GM19395 (cell line): ENCODE measurements around the gene LASP1NB.

Experiments used
- ATAC-seq: cut with Tn5 transposase; IDR thresholded peaks from one replicate; pipeline ENCODE4 v1.9.1; 2021; ENCODE audit warnings: mild to moderate bottlenecking, moderate library complexity; ENCODE audit not compliant: unreplicated experiment

Gene LASP1NB

DNA sequence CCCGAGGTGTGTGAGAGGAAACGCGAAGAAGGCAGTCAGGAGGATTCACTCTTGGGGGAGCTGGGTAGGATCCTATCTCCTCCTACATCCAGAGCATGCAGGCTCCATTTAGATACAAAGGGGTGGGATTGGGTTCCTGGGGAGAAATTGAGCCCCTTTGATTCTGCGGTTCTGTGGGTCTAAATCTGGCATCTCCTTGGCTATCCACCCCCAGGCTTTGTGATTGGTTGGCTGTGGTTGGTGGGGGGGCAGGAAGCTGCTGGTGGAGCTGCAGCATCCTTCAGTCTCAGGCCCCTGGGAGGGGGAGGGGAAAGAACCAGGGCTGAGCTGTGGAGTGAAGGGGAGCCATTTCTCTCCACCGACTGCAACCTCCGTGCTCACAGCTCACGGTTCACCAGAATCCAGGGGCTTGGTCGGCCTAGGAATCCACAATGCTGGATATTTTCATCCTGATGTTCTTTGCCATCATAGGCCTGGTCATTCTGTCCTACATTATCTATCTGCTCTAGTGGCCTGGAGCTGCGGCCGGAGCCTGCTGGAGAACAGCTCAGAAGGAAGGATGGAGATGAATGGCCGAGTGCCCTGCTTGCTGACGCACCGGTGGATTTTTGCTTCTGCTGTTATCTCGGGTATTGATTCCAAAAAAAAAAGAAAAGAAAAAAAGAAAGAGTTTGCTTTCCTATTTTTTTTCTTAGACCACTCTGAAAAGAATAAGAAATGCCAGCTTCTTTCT lies at the start of gene LASP1NB:
TSS of gene LASP1NB (plus strand) at position 352 of the 733 bp plus-strand sequence.
- ATAC-seq, result no peak

DNA sequence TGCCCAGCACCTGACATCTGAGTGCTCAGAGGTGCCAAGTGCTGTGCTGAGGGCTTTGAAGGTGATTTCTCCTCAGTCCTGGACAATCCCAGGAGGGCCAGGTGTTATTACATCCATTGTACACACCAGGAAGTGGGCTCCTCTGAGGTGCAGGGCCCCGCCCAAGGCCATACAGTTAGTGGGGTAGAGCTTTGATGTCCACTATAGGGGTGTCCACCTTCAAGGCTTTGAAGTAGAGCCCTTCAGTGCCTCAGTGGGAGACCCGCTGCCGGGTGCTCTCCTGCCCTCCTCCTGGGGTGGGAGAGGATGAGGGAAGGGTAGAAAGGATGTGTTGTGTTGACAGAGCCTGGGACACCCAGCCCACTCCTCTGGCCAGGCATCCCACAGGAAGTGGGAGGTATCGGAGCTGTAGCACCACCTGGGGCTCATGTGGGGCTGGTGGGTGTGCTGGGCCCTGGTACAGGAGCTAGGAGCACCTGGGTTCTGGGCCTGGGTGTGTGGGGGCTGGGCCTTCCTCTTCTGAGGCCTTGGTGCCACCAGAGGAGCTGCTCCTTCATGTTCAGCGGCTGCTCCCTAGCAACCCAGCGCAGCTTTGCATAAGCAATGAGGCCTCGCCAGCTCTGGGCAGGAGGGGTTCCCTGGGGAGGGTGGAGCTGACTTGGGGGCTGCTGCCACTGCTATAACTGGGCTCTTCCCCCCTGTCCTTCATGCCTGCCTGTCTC lies 48.1 kb upstream of the LASP1NB start:
- ATAC-seq, result no peak

GRCh38 chr17:38879878-38880665 lies 45.3 kb upstream of the LASP1NB start:
- ATAC-seq, result no peak

DNA sequence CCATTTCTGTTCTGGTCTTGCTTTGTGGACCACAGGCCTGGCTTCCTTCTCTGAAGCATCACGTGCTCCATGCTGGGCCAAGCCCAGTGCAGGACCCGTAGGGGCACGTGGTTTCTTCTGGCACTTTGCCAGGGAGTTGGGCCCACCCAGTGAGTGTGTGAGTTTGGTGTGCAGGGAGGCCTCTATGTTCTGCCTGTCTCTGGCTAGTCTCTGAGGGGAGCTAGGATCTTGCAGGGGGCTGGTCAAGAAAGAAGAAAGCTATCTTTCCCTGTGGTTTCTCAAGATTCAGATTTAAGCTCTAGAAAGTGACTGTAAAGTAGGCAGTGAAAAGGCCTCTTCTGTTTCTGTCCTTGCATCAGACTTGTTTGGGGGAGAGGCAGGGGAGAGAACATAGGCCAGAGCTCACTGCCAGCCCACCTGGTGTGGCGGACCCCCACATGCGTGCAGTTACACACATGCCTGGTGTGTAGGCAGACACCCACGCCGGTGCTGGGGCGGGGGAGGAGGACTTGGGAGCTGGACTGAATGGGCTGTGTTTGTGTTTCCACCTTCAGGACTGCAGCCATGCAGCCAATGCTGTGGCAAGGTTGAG lies 43.7 kb upstream of the LASP1NB start:
- no peak for ATAC-seq

DNA sequence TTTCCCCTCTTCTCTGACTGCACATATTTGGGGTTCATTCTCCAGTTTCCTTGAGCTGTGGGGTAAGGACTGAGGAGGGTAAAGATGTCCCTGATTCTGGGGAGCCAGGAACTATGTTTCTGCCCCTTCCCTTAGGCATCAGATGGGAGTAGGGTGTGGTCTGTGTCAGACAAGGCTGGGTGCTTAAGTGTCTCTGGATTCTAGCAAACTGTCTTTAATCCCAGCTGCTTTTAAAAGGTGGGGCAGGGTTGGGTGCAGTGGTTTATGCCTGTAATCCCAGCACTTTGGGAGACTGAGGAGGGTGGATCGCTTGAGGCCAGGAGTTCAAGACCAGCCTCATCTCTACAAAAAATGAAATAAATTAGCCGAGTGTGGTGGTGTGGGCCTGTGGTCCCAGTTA lies 42.5 kb upstream of the LASP1NB start:
- no peak for ATAC-seq

GRCh38 chr17:38883592-38884526 lies 41.6 kb upstream of the LASP1NB start:
- no peak for ATAC-seq

GRCh38 chr17:38885044-38885727 lies 40.2 kb upstream of the LASP1NB start:
- no peak for ATAC-seq

DNA sequence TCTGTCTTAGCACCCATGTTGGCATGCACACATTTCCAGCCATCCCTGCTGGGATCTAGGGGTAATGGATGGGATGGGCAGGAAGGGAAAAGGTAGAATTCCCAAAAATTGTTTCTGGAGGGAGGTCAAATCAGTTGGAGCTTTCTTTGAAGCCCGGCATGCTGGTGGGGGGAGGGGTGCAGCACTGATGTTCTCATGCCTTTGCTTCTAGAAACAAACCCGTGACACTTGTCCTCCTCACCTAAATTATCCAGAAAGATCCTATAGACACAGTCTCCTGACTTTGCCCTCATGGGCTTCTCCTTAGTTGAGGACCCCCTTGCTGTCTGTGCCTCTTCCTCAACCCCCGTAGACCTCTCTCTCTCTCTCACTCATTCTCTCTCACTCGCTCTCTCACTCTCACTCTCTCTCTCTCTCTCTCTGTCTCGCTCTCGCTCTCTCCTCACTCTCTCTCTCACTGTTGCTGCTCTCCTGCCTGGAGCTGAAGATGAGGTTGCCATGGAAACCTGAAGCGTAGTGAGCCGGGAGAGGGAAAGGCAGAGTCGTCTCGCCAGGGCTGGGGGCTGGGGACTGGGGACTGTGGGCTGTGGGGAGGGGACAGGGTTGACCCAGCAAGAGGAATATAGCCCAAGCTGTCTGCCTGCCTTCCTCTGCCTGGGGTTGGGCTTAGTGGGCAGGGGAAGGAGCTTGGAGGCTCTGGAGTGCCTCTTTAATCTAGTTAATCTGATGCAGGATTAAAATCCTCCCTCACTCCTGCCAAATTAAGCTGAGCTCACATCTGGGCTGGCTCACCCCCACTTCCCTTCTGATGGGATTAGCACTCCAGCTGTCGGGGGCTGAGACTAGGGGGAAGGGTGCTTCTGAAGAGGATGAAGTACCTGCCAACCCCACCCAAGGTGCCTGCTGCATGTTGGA lies 39.4 kb upstream of the LASP1NB start:
- no peak for ATAC-seq

DNA sequence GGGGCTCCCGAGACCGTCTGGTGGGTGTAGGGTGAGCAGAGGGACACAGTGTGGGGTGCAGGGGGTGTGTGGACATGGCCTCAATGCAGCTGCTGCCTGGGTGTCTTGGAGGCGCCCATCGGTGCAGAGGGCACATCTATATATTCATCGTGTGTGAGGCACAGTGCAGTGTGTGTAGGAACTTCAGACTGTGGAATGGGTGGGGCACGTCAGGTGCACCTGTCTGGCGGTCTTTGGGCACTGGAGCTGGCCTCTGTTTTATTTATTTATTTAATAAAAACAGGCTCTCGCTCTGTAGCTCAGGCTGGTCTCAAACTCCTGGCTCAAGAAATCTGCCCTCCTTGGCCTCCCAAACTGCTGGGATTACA lies 38.8 kb upstream of the LASP1NB start:
- no peak for ATAC-seq

GRCh38 chr17:38888842-38889241 lies 36.6 kb upstream of the LASP1NB start:
- no peak for ATAC-seq

GRCh38 chr17:38889745-38890409 lies 35.5 kb upstream of the LASP1NB start:
- no peak for ATAC-seq

- no peak for ATAC-seq
These were observed 35.0 kb upstream of the LASP1NB start for GRCh38 chr17:38890410-38890746.

- no peak for ATAC-seq
These were observed 34.0 kb upstream of the LASP1NB start for GRCh38 chr17:38891441-38891840.

GRCh38 chr17:38892083-38892482 lies 33.3 kb upstream of the LASP1NB start:
- no peak for ATAC-seq

GRCh38 chr17:38892620-38893019 lies 32.8 kb upstream of the LASP1NB start:
- no peak for ATAC-seq

- no peak for ATAC-seq
These were observed 32.3 kb upstream of the LASP1NB start for GRCh38 chr17:38893113-38893512.

DNA sequence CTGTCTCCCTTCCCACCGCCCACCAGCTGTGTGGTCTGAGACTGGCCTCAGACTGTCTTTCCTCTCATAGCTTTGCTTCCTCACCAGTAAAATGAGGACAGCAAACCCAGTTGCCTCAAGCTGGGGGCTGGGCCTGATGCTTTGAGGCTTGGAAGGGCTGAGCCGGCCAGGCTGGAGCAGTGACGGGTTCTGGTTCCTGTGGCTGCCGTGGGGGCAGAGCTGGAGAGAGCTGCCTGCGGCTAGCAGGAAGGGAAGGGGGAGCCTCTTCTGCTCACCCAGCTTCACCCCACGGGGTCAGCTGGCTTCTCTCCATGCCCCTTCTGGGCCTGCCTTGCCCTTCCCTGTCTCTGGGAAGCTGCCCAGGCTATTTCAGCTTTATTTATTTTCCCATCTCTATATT lies 31.8 kb upstream of the LASP1NB start:
- ATAC-seq, result no peak

- ATAC-seq, result no peak
These were observed 31.1 kb upstream of the LASP1NB start for GRCh38 chr17:38894276-38894675.
